HTR-8/SVneo (cell line): ENCODE results near the gene PRKD1.

ENCODE experiments used
- DNase-seq: peaks from one replicate; pipeline ENCODE4 v3.0.0; 2011; ENCODE audit warnings: low spot score, mixed read lengths; ENCODE audit not compliant: insufficient read length
- FAIRE-seq: peaks from 2 replicates; lab custom pipeline; 2011; peaks lifted over from hg19 to GRCh38; lab: Jason Lieb, UNC

The PRKD1 gene

GRCh38 chr14:29554335-29554734 is 373.3 kb downstream of the PRKD1 start:
- DNase-seq (no peak), FAIRE-seq (peak; percentile 28)

- DNase-seq: no peak
- peak; percentile 63 for FAIRE-seq
Observed at GRCh38 chr14:29553427-29553826, 374.2 kb downstream of the PRKD1 start.

GRCh38 chr14:29548948-29549370 is 378.7 kb downstream of the PRKD1 start:
- peak; percentile 72 for FAIRE-seq

GRCh38 chr14:29545714-29546113 is 381.9 kb downstream of the PRKD1 start:
- peak; percentile 13 for FAIRE-seq

More at GRCh38 chr14:29548948-29549370, 378.7 kb downstream of the PRKD1 start:
- DNase-seq: peak; percentile 77

GRCh38 chr14:29536886-29537511 is 390.6 kb downstream of the PRKD1 start:
- DNase-seq (peak; percentile 33), FAIRE-seq (no peak)

More at GRCh38 chr14:29545714-29546113, 381.9 kb downstream of the PRKD1 start:
- no peak for DNase-seq

- FAIRE-seq (no peak), DNase-seq (no peak)
Observed at GRCh38 chr14:29529418-29529817, 398.2 kb downstream of the PRKD1 start.

- no peak for DNase-seq
- no peak for FAIRE-seq
Observed at GRCh38 chr14:29528889-29529288, 398.8 kb downstream of the PRKD1 start.

- FAIRE-seq (no peak), DNase-seq (no peak)
Observed at GRCh38 chr14:29527286-29527685, 400.4 kb downstream of the PRKD1 start.
